AG08395 (cell line): Measurements from ENCODE around the gene UFC1.
A peak's percentile ranks its signal among the peaks of the same experiment; 100 is the strongest.

Source experiments
- DNase-seq: peaks from one replicate; pipeline ENCODE4 v3.0.0; 2012; ENCODE audit warnings: mixed read lengths, low spot score

The UFC1 gene

GRCh38 chr1:161193561-161194235 is 39.9 kb downstream of the UFC1 start:
- no peak for DNase-seq

DNA sequence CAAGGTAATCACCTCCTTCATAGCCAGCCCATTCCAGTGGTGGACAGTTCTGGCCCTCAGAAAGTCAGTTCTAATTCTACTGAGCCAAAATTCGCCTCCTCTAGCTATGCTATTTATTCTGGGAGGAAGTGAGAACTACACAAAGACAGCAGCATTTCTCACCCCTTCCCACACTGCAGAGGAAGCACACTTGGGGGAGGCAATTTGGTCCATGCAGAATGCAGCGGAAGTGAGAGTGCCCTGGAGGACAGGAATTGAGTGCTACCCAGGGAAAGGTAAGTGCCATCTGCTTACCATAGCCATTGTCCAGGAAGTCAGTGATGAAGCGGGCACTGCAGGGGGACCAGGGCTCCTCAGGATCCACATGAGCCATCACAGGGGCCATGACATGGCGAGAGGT is 41.4 kb downstream of the UFC1 start:
- DNase-seq, result no peak

DNA sequence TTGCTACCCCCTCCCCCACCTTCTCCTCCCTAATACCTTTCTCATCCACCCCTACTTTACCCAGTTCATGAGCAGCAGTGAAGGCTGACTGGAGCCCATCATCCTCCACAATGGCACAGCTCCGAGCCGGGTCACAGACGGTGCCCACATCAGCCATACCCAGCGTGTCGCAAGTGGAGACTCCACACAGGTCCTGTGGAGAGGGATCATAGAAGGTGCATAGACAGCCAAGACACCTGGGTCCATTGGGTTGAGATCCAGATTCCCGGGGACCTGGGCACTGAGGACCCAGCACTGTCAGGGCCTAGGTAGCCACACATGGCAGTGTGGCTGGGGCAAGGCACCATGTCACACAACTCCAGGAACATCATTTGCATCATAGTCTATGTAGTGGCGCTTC is 42.3 kb downstream of the UFC1 start:
- no peak for DNase-seq

DNA sequence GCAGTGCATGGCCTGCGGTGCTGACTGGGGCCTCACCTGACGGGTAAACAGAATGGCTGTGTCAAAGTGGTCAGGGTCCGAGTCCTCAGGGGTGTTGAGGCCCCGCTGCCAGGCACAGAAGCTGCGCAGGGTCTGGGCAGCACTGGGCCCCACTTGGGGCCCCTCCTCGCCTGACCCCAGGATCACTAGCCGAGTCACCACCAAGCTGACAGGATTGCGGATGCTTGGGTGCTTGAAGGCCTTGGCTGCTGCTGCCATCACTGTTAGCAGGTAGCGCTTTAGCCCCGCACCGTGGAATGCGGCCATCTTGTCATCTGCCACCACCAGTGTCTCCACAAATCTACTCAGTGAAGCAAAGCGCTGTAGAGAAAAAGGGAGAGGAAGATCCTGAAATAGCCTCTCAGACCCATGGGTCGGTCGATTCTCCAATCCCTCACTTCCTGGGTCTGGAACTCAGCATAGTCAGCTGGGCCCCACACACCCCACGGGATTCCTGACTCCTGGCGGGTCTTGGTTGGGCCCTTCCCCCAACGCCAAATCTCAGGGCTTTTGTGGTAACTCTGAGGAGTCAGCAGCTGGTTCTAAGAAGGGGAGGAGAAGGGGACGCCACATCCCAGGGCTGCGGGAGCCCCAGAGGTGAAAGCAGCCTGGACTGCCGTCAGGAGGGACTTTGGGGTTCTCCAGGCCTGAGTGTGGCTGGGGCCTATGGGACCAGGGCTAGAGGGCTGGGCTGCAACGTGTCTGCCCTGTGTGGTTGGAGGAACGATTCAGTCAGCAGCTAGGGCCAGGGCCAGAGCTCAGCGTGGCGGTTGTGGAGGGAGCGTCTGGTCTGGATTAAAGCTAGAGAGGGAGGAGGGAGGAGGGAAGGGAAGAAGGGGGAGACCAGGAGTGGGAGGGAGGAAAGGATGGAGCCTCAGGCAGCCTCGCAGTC is 43.0 kb downstream of the UFC1 start:
- peak; percentile 85 for DNase-seq

- no peak for DNase-seq
Measured at GRCh38 chr1:161197560-161198193, 43.9 kb downstream of the UFC1 start.

- peak; percentile 27 for DNase-seq
Measured at GRCh38 chr1:161198194-161198896, 44.6 kb downstream of the UFC1 start.

DNA sequence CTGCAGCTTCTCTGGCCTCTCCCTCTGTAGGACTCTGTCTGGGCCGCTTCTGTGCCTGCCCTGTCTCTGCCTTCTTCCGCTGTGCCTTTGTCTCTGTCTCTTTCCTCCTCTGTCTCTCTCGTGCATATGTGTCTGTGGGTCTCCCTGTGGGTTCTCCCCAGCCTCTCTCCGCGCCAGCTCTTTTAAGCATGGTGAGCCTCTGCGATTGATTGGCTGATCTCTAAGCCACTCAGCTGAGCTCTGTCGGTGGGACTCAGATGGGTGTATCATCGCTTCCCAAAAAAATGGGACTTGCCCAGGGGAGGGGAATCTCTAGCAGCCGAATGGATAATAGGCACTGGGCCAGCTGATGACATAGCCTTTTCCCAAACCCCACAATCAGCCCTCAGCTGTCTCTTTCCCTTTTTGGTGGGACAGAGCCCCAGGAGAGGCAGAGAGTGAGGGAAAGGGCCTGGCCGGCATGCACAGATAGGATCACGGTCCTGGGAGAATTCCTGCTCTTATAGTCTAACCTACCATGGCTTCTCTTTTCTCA is 45.2 kb downstream of the UFC1 start, which contains the start of gene ADAMTS4:
ADAMTS4 (minus strand) TSS at position 158 of the 535 bp plus-strand sequence. CDS start 427 bp downstream, outside the sequence.
- DNase-seq, result peak; percentile 84

GRCh38 chr1:161199506-161200139 is 45.8 kb downstream of the UFC1 start:
- no peak for DNase-seq

DNA sequence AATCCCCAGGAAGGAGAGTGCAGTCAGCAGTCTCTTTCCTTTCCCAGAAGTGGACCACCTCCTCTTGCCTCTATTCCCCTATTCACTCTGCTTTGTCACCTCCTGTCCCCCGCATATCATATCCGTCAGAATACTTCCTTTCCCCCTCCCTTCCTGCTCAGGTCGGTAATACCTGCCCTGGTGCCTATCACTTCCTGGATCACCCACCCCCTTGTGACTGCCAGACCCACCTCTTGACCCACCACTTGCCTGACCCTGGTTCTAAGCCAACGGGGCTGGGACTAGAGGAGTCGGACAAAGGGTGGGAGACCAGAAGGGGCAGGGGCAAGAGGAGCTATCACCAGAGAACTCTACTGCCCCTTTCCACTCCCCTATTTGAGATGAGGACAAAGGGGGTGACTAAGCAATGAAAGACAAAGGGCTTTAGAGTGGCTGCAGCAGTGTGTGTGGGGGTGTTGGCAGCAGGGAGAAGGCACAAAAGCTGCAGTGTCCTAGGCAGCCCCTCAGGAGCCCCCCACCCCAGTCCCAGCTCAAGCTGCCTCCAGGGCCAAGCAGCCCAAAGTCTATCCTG is 46.7 kb downstream of the UFC1 start:
- DNase-seq, result no peak

GRCh38 chr1:161200992-161201835 is 47.4 kb downstream of the UFC1 start:
- peak; percentile 46 for DNase-seq

DNA sequence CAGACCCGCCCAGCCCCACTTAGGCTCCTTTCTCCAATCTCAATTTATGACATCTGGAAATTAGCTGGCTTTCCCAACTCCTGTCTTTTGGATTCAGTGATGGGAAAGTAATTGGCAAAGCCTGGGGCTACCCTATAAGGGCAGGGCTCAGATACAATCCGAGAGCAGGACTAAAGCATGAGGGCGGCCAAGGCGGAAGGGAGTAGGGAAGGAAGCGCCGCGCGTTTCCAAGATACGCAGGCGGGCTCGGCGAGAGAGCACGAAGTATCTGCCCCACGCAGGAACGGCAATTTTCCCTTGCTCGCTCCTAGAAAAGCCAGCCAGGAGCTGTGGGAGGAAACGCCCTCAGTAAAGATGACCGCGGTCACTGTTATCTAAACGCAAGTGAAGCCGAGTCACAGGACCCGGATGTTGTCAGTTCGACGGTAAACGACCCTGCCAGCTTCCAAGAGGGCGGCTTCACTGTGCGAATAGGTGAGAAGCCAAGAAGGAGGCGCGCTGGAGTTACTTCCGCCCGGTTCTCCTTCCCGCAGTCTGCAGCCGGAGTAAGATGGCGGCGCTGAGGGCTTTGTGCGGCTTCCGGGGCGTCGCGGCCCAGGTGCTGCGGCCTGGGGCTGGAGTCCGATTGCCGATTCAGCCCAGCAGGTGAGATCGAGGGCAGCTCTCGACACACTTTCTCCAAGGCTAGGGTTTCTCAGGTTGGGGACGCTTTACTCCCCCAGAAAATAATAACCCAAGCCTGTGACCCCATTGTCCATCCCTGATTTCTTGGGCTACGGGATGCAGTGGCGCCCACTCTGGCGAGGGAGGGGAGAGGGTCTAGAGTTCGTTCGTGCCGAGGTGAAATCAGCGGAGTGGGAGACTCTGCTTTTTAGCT is 48.3 kb downstream of the UFC1 start, which contains the start of gene NDUFS2:
NDUFS2 (plus strand) TSS at position 532 of the 877 bp plus-strand sequence; CDS start at position 551, 19 bp downstream.
- DNase-seq, result peak; percentile 92

GRCh38 chr1:161206411-161207140 is 52.8 kb downstream of the UFC1 start:
- DNase-seq, result no peak

- no peak for DNase-seq
Measured at GRCh38 chr1:161207173-161207572, 53.4 kb downstream of the UFC1 start.
